ENCODE results near the gene NFAT5. TPM values are rescaled to one million over a fixed set of nuclear protein-coding genes. Genes with fewer than 3 reads are reported as not detected.
A peak's percentile ranks its signal among the peaks of the same experiment; 100 is the strongest.

The NFAT5 gene
- total RNA-seq, 4 donors from 2014 or later: 67.7 to 146 (median 80.8) TPM

DNA sequence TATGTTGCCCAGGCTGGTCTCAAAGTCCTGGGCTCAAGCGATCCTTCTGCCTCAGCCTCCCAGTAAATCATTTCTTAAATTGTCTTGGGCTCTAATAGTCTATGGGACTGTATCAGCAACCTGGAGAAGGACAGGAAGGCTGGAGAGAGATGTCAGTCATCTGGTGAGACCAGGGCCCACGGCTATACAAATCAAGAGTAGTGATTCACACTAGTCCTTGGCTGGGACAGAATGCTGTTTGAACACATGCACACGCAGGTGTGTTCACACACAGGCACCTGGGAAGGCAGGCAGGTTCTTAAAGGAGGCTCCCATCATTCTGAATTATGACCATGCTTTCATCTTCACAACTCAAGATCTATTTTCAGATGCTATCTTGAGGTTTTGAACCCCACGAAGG is 146.5 kb downstream of the NFAT5 start:
- DNase-seq (ENCODE audit: low spot score in 2 of 2): peak in 1 of 2 donors; percentile 38
- no peak overlapping the region for H3K27ac ChIP-seq

DNA sequence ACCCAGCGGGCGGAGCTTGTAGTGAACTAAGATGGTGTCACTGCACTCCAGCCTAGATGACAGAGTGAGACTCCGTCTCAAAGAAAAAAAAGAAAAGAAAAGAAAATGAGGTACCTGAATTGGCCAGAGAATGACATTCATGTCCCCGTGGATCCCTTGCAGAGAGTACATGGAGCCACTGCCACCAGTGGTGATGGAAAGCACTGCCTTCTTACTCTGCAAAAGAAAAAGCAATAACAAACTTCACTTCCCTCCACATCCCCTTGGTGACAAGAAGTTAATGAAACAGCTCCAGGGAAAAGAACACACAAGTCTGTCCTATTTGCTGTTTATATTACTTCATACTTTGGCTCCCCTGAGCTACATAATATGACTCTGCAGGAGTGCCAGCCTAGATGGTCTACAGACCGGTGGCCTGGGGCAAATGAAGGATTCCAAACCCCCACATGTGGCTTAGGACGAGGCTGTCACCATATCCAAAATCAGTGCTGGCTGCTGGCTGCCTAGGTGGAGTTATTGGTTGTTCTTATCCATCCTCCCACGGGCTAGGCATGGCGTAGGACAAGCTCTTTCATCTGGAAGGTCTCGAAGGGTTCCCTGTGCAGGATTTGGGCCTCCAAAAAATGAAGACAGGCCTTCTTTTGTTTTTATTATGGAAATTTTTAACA is 147.3 kb downstream of the NFAT5 start:
- H3K4me3 ChIP-seq: no peak overlapping the region
- no peaks in the 10 kb centered on the region for H3K9me3 ChIP-seq
- no peak overlapping the region for H3K27ac ChIP-seq
- no peaks in the 10 kb centered on the region for H3K27me3 ChIP-seq
- 85% methylated on average over 9 of the region's 9 CpGs for WGBS
- no peak for TF ChIP-seq EP300 (IDR thresholded peaks at IDR 0.05)
- TF ChIP-seq, protein P1, sequence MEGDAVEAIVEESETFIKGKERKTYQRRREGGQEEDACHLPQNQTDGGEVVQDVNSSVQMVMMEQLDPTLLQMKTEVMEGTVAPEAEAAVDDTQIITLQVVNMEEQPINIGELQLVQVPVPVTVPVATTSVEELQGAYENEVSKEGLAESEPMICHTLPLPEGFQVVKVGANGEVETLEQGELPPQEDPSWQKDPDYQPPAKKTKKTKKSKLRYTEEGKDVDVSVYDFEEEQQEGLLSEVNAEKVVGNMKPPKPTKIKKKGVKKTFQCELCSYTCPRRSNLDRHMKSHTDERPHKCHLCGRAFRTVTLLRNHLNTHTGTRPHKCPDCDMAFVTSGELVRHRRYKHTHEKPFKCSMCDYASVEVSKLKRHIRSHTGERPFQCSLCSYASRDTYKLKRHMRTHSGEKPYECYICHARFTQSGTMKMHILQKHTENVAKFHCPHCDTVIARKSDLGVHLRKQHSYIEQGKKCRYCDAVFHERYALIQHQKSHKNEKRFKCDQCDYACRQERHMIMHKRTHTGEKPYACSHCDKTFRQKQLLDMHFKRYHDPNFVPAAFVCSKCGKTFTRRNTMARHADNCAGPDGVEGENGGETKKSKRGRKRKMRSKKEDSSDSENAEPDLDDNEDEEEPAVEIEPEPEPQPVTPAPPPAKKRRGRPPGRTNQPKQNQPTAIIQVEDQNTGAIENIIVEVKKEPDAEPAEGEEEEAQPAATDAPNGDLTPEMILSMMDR (IDR thresholded peaks at IDR 0.05): no peak
- TF ChIP-seq POLR2AphosphoS5 (IDR thresholded peaks at IDR 0.05): no peak
- no peak for TF ChIP-seq POLR2A (IDR thresholded peaks at IDR 0.05)
- peaks cover 17% of the 10 kb centered on the region for H3K36me3 ChIP-seq
- DNase-seq (ENCODE audit: low spot score in 2 of 2): peak in 1 of 2 donors; percentile 49
- H3K4me1 ChIP-seq: peaks cover 38% of the 10 kb centered on the region

More for the DNA sequence above, 146.5 kb downstream of the NFAT5 start:
- Histone ChIP-seq H3K9me3 (no peaks in the 10 kb centered on the region), H3K36me3 (peaks cover 13% of the 10 kb centered on the region), H3K27me3 (no peaks in the 10 kb centered on the region), H3K4me1 (peaks cover 38% of the 10 kb centered on the region), H3K4me3 (no peak overlapping the region)
- 69% methylated on average over 4 of the region's 4 CpGs for WGBS
- TF ChIP-seq EP300 (IDR thresholded peaks at IDR 0.05): no peak

DNA sequence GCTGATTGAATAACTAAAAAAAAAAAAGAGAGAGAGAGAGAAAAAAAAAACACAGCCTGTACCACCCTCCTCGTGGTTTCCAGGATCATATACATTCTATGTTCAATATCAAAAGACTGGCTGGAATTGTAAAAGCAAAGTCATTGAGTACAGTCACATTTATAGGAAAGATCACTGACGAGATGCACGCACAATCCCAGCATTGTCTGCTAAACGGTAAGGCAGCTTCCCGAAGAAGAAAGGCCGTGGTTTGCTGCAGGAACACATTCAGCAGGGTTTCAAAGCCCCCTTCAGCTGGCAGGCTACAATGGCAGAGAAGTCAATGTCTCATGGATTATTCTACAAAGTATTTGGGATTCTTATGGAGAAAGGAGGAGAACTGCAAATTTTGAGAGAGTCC is 151.3 kb downstream of the NFAT5 start:
- Histone ChIP-seq H3K36me3 (peaks cover 16% of the 10 kb centered on the region), H3K27ac (no peak overlapping the region), H3K4me1 (peaks cover 12% of the 10 kb centered on the region), H3K4me3 (no peak overlapping the region), H3K9me3 (no peaks in the 10 kb centered on the region), H3K27me3 (no peaks in the 10 kb centered on the region)
- peak in 1 of 2 donors; percentile 12 for DNase-seq (ENCODE audit: low spot score in 2 of 2)
- 81% methylated on average over 6 of the region's 6 CpGs for WGBS
- TF ChIP-seq POLR2A (IDR thresholded peaks at IDR 0.05) (no peak), POLR2AphosphoS5 (IDR thresholded peaks at IDR 0.05) (no peak), EP300 (IDR thresholded peaks at IDR 0.05) (no peak)
- TF ChIP-seq, protein P1 (IDR thresholded peaks at IDR 0.05): no peak

DNA sequence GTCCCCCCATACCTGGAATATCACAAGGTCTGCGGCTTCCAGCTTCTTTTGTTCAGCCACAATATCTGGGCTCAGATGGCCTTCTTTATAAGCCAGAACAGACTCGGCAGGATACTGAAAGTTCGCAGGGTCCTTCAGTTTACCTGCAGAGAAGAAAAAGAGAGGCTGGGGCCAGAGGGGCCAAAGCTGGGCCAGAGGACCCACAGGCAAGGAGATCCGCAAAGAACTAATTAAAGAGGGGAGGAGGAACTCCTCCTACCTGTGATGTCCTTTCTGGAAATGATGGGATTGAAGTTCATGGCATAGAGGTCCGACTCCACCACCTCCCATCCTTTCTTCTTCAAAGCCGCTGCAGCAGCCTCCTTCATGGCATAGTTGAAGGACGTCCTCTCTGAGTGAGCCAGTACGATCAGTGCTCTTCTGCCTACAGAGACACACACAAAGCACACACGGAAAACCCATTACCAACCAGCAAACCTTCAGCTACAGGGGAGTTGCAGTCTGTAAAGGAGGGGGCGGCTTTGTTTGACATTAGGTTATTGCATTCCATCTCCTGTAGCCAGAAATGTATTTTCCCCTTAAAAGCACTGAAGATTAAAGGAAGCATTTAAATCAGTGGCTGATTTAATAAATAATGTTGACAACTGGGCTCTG is 152.5 kb downstream of the NFAT5 start:
- peak in 1 of 2 donors; percentile 11 for DNase-seq (ENCODE audit: low spot score in 2 of 2)
- H3K36me3 ChIP-seq: peaks cover 16% of the 10 kb centered on the region
- no peaks in the 10 kb centered on the region for H3K9me3 ChIP-seq
- no peak overlapping the region for H3K4me3 ChIP-seq
- 89% methylated on average over 10 of the region's 10 CpGs for WGBS
- TF ChIP-seq POLR2A (IDR thresholded peaks at IDR 0.05): no peak
- TF ChIP-seq POLR2AphosphoS5 (IDR thresholded peaks at IDR 0.05): no peak
- TF ChIP-seq, protein P1 (IDR thresholded peaks at IDR 0.05): no peak
- TF ChIP-seq EP300 (IDR thresholded peaks at IDR 0.05): no peak
- no peak overlapping the region for H3K27ac ChIP-seq
- H3K27me3 ChIP-seq: no peaks in the 10 kb centered on the region
- H3K4me1 ChIP-seq: no peaks in the 10 kb centered on the region

DNA sequence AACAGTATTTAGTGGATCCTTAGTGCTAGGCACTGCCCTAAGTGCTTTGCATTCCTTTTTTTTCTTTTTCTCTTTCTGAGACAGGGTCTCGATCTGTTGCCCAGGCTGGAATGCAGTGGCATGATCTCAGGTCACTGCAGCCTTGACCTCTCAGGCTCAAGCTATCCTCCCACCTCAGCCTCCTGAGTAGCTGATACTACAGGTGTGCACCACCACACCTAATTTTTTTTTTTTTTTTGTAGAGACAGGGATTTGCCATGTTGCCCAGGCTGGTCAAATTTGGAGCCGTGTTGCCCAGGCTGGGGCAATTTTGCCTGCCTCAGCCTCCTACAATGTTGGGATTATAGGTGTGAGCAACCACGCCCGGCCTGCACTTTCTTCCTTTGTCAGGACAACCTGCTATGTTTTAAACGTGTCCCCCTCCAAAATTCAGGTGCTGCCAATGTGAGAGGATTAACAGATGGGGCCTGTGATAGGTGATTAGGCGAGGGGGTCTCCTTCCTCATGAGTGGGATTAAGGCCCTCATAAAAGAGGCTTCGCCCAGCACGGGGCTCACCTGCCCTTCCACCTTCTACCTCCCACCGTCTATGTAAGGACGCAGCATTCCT is 155.2 kb downstream of the NFAT5 start:
- peak in 1 of 2 donors; percentile 32 for DNase-seq (ENCODE audit: low spot score in 2 of 2)
- peaks cover under 1% of the 10 kb centered on the region for H3K4me1 ChIP-seq
- H3K27ac ChIP-seq: no peak overlapping the region
- no peak overlapping the region for H3K4me3 ChIP-seq
- WGBS: 97% methylated on average over 10 of the region's 10 CpGs
- no peaks in the 10 kb centered on the region for H3K27me3 ChIP-seq
- H3K36me3 ChIP-seq: peaks cover 6% of the 10 kb centered on the region
- TF ChIP-seq POLR2AphosphoS5 (IDR thresholded peaks at IDR 0.05) (no peak), POLR2A (IDR thresholded peaks at IDR 0.05) (no peak), EP300 (IDR thresholded peaks at IDR 0.05) (no peak)
- TF ChIP-seq, protein P1 (IDR thresholded peaks at IDR 0.05): no peak
- no peaks in the 10 kb centered on the region for H3K9me3 ChIP-seq

All from suprapubic skin (tissue), 4 donors.